Hematopoietic multipotent progenitor cell treated with erythropoietin and hydrocortisone succinate and interleukin-3 and kit ligand, for 15 days (in vitro differentiated cells): ENCODE results near the gene MED28.

ENCODE experiments used
- DNase-seq: peaks from one replicate; pipeline ENCODE4 v3.0.0-alpha.2; 2015; ENCODE audit warnings: low spot score

Gene MED28

GRCh38 chr4:17667253-17667652, 52.8 kb downstream of the MED28 start:
- DNase-seq: no peak

GRCh38 chr4:17667653-17668201, 53.3 kb downstream of the MED28 start:
- no peak for DNase-seq

GRCh38 chr4:17670423-17670822, 56.0 kb downstream of the MED28 start:
- DNase-seq: peak; percentile 3

- DNase-seq: no peak
Measured at GRCh38 chr4:17680559-17681280, 66.3 kb downstream of the MED28 start.

- no peak for DNase-seq
Measured at GRCh38 chr4:17681281-17682221, 67.1 kb downstream of the MED28 start.

- no peak for DNase-seq
Measured at GRCh38 chr4:17682222-17682566, 67.8 kb downstream of the MED28 start.
